NOMO-1 treated with dmso at 0.1 percent for 144 hours (cell line): Measurements from ENCODE around the gene PIGB.
"Not testable (repeated sequence)": the region's sequence is repeated elsewhere in the genome, so short reads cannot be mapped to it uniquely, and the experiment has no call there.

Source experiments
- DNase-seq: peaks from one replicate; lab custom pipeline; 2025; ENCODE audit not compliant: unreplicated experiment; lab: John Stamatoyannopoulos, UW

Gene PIGB

GRCh38 chr15:55318588-55319494 lies at the start of gene PIGB, which contains the start of gene PIGBOS1:
Gene PIGB, plus strand, starts transcription at chr15:55319222. Its CDS starts 29 bp downstream, at chr15:55319251.
Gene PIGBOS1, minus strand, starts transcription at chr15:55319123. Its CDS starts 1,331 bp downstream, at chr15:55317792.
- peak; percentile 87 for DNase-seq

GRCh38 chr15:55270291-55270690 lies 48.7 kb upstream of the PIGB start:
- DNase-seq: no peak

- DNase-seq: no peak
These were observed 42.7 kb upstream of the PIGB start for GRCh38 chr15:55276324-55276723.

GRCh38 chr15:55277116-55277564 lies 41.9 kb upstream of the PIGB start:
- DNase-seq: peak; percentile 92

GRCh38 chr15:55277715-55278114 lies 41.3 kb upstream of the PIGB start:
- DNase-seq: no peak

- no peak for DNase-seq
These were observed 39.8 kb upstream of the PIGB start for GRCh38 chr15:55279100-55279745.

GRCh38 chr15:55279746-55280351 lies 39.2 kb upstream of the PIGB start:
- DNase-seq: no peak

GRCh38 chr15:55280589-55280988 lies 38.4 kb upstream of the PIGB start:
- not testable (repeated sequence) for DNase-seq

- no peak for DNase-seq
These were observed 37.3 kb upstream of the PIGB start for GRCh38 chr15:55281517-55282228.

GRCh38 chr15:55282284-55282833 lies 36.7 kb upstream of the PIGB start:
- DNase-seq: peak; percentile 43

- DNase-seq: no peak
These were observed 35.5 kb upstream of the PIGB start for GRCh38 chr15:55283379-55284147.

GRCh38 chr15:55284426-55284825 lies 34.6 kb upstream of the PIGB start:
- no peak for DNase-seq

- not testable (repeated sequence) for DNase-seq
These were observed 32.4 kb upstream of the PIGB start for GRCh38 chr15:55286442-55287189.

- DNase-seq: no peak
These were observed 30.9 kb upstream of the PIGB start for GRCh38 chr15:55288006-55288717.

- DNase-seq: no peak
These were observed 29.8 kb upstream of the PIGB start for GRCh38 chr15:55289011-55289745.

- peak; percentile 74 for DNase-seq
These were observed 29.1 kb upstream of the PIGB start, which contains the start of gene RAB27A for GRCh38 chr15:55289746-55290527. Gene RAB27A, minus strand, starts transcription at chr15:55289813. Its CDS starts 54,879 bp downstream, at chr15:55234934.

- peak; percentile 63 for DNase-seq
These were observed 28.4 kb upstream of the PIGB start for GRCh38 chr15:55290528-55291057.
